Stomach (tissue), 4 donors: ENCODE results near the gene PLAC1.

Experiments used
- CTCF ChIP-seq, 7 experiments: fragments of 450-650 bp in 4 of 7; fragments of 200-600 bp in 3 of 7; sonication (generic) in 3 of 7; IDR thresholded peaks; one replicate each; pipeline ENCODE4 v1.5.1; 2016 to 2019; ENCODE audit warnings: antibody characterized with exemption in 7 of 7, control low read depth in 2 of 7, mild to moderate bottlenecking in 1 of 7
- EP300 ChIP-seq: sonication (generic); formaldehyde crosslinking; IDR thresholded peaks from one replicate; pipeline ENCODE4 v1.6.1; 2017; ENCODE audit warnings: antibody characterized with exemption
- POLR2A ChIP-seq, 4 donors: fragments of 450-650 bp; IDR thresholded peaks; one replicate each; pipeline ENCODE4 v1.6.1; 2016; ENCODE audit warnings: antibody characterized with exemption in 4 of 4, control low read depth in 2 of 4, mild to moderate bottlenecking in 1 of 4, moderate library complexity in 1 of 4

- no peak for TF ChIP-seq CTCF (IDR thresholded peaks at IDR 0.05)
- TF ChIP-seq EP300: no peak
- TF ChIP-seq POLR2A (IDR thresholded peaks at IDR 0.05): no peak
Observed at GRCh38 chrX:134580907-134581306, 77.4 kb downstream of the PLAC1 start.
